Heart left ventricle (tissue), 16 donors: ENCODE measurements around the gene KIAA1958. TPM values are rescaled to one million over a fixed set of nuclear protein-coding genes. Genes with fewer than 3 reads are reported as not detected.

Experiments used
- ATAC-seq, 4 donors: fragments of 200-7000 bp; cut with Tn5 transposase; one replicate each; pipeline ENCODE4 v1.9.1; 2020 to 2022; ENCODE audit warnings: moderate library complexity in 4 of 4, mild to moderate bottlenecking in 3 of 4, moderate number of reproducible peaks in 1 of 4
- DNase-seq, 5 donors: peaks; one replicate each; pipeline ENCODE4 v3.0.0-alpha.2; 2020
- H3K27ac ChIP-seq, 12 donors: fragments of 200-600 bp; sonication (generic) in 4 of 12; one replicate each; pipeline versions ENCODE4 v1.5.0 to v1.8.0; 2016 to 2022; ENCODE audit warnings: mild to moderate bottlenecking in 2 of 12
- H3K27me3 ChIP-seq, 9 donors: fragments of 200-600 bp; sonication (generic) in 2 of 9; one replicate each; pipeline versions ENCODE4 v1.5.1 to v1.8.0; 2016 to 2022; ENCODE audit warnings: mild to moderate bottlenecking in 3 of 9
- H3K36me3 ChIP-seq, 9 donors: fragments of 200-600 bp; sonication (generic) in 2 of 9; one replicate each; pipeline versions ENCODE4 v1.5.0 to v1.8.0; 2018 to 2022; ENCODE audit warnings: mild to moderate bottlenecking in 2 of 9
- H3K4me1 ChIP-seq, 12 donors: fragments of 200-600 bp; sonication (generic) in 4 of 12; one replicate each; pipeline versions ENCODE4 v1.5.0 to v1.8.0; 2016 to 2022; ENCODE audit warnings: mild to moderate bottlenecking in 3 of 12
- H3K4me3 ChIP-seq, 12 donors: fragments of 200-600 bp; sonication (generic) in 4 of 12; one replicate each; pipeline versions ENCODE4 v1.5.0 to v1.8.0; 2017 to 2022; ENCODE audit warnings: mild to moderate bottlenecking in 9 of 12, moderate library complexity in 4 of 12
- H3K9me3 ChIP-seq, 12 donors: fragments of 200-600 bp; sonication (generic) in 4 of 12; one replicate each; pipeline versions ENCODE4 v1.5.0 to v1.8.0; 2016 to 2022; ENCODE audit warnings: mild to moderate bottlenecking in 1 of 12
- CTCF ChIP-seq, 12 donors: fragments of 200-600 bp; sonication (generic) in 4 of 12; IDR thresholded peaks; one replicate each; pipeline versions ENCODE4 v1.5.0 to v1.8.0; 2018 to 2022; ENCODE audit warnings: antibody characterized with exemption in 12 of 12, mild to moderate bottlenecking in 5 of 12
- POLR2A ChIP-seq, 2 donors: fragments of 450-650 bp; IDR thresholded peaks; one replicate each; pipeline ENCODE4 v1.6.1; 2017; ENCODE audit warnings: antibody characterized with exemption in 2 of 2, mild to moderate bottlenecking in 2 of 2, moderate library complexity in 2 of 2
- WGBS, 4 donors: extraction: QIAGEN DNeasy Blood & Tissue Kit in 2 of 4; methylation state at CpG; one replicate each; pipeline versions ENCODE4 v1.1.5 to v1.1.7; 2013 to 2018; 5-methylcytosine and 5-hydroxymethylcytosine counted together
- intact Hi-C, 10 donors: fragments of 100-400 bp; cut with DNase I; formaldehyde crosslinking; loops; one replicate each; pipeline versions ENCODE4 v1.11.1 to v1.14.2; 2022
- polyA plus RNA-seq, 2 donors: library from polyadenylated mRNA; stranded (reverse); fragments of 200-250 nt; gene quantifications; one replicate each; pipeline ENCODE4 v1.2.3, GENCODE V29; 2013
- total RNA-seq, 9 donors: library from RNA; depleted of rRNA in 2 of 9; stranded (reverse); fragments of >200 nt in 2 of 9; fragmentation: NEBNext Ultra II Directional in 3 of 9; extraction: Animal tissue kit (Norgen Biotek cat#: 25700) in 3 of 9; gene quantifications; one replicate each; pipeline versions ENCODE4 v1.1.0 to v1.2.4, GENCODE V29; 2016 to 2023
- donor health status: ischemic (EF 13 %, LVEDD 7.1; RV severe dilation, severe dysfunction).
- donor health status: healthy with polysubstance abuse.
- donor health status: DM: no; HTN: yes; CAD: no.
- donor health status: DM: no; HTN: no; CAD: no.
- donor health status: ischemic (EF 25% LVEDD 6.9; RV normal size, moderate dysfunction).
- donor health status: ischemic (EF 25% LVEDD 5.7; RV mildly dilated, moderate dysfunction).
- donor health status: healthy.
- donor health status: DM: yes; HTN: yes; CAD: no.
- donor health status: ischemic (EF 35%, LVEDD 5.7; RV mildly dilated, moderate dysfunction).
- donor health status: nonischemic (EF 11% LVEDD 7.7; RV severe dilation, severe dysfunction).
- donor health status: DM: yes; HTN: yes; CAD: no.
- donor health status: PGD.
- donor health status: ischemic (EF 29% LVEDD 5.4; RV normal size, mild dysfunction).
- donor health status: nonischemic (EF 23%, LVEDD 6.1; RV moderate dilation, normal function).

Gene KIAA1958
- total and polyA plus RNA-seq, 11 donors: 0.99 to 8.5 (median 5.8) TPM

DNA sequence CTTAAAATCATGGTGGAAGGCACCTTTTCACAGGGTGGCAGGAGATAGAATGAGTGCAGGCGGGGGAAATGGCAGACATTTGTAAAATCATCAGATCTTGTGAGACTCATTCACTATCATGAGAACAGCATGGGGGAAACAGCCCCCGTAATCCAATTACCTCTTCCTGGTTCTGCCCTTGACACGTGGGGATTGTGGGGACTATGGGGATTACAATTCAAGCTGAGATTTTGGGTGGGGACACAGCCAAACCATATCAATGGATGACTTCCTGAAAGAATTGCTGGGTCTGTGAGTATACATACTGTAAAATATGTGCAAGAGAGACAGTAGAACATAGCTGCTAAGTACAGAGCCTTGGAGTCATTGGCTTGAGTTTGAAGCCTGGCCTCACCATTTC, 47.0 kb downstream of the KIAA1958 start:
- no peaks in the 10 kb centered on the region for H3K36me3 ChIP-seq
- WGBS, 4 donors: 73 to 84% (median 77%) methylated on average over 3 of the region's 3 CpGs
- ATAC-seq (no peak), DNase-seq (no peak)
- no peak overlapping the region for H3K27ac ChIP-seq
- no peaks in the 10 kb centered on the region for H3K9me3 ChIP-seq
- TF ChIP-seq POLR2A (IDR thresholded peaks at IDR 0.05) (no peak), CTCF (IDR thresholded peaks at IDR 0.05) (no peak)
- no peaks in the 10 kb centered on the region for H3K27me3 ChIP-seq
- intact Hi-C loops: no loop called here
- H3K4me1 ChIP-seq: peaks cover 0 to 27% (median 6%) of the 10 kb centered on the region in 12 donors
- H3K4me3 ChIP-seq: no peak overlapping the region

DNA sequence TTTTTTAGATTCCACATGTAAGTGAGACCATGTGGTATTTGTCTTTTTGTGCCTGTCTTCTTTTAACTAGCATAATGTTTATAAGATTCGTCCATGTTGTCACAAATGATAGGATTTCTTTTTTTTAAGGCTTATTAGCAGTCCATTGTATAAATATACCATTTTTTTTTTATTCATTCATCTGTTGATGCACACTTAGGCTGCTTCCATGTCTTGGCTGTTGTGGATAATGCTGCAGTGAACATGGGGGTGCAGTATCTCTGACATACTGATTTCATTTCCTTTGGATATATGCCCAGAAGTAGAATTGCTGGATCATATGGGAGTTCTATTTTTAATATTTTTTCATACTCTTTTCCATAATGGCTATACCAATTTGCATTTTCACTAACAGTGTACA, 48.7 kb downstream of the KIAA1958 start:
- TF ChIP-seq POLR2A (IDR thresholded peaks at IDR 0.05) (no peak), CTCF (IDR thresholded peaks at IDR 0.05) (no peak)
- Histone ChIP-seq H3K9me3 (no peaks in the 10 kb centered on the region), H3K36me3 (no peaks in the 10 kb centered on the region), H3K4me3 (no peak overlapping the region), H3K27ac (no peak overlapping the region), H3K4me1 (peaks cover 0 to 27% (median 6%) of the 10 kb centered on the region in 12 donors), H3K27me3 (no peaks in the 10 kb centered on the region)
- 0 to 22% (median 0%) methylated on average over 1 of the region's 1 CpG for WGBS, 4 donors
- ATAC-seq: no peak
- no peak for DNase-seq
- intact Hi-C loops: no loop called here

GRCh38 chr9:112535811-112536210, 49.2 kb downstream of the KIAA1958 start:
- no peak overlapping the region for H3K27ac ChIP-seq
- H3K4me1 ChIP-seq: peaks cover 0 to 24% (median 6%) of the 10 kb centered on the region in 12 donors
- 50 to 67% (median 60%) methylated on average over 1 of the region's 1 CpG for WGBS, 4 donors
- no peak overlapping the region for H3K4me3 ChIP-seq
- DNase-seq (no peak), ATAC-seq (no peak)
- H3K9me3 ChIP-seq: no peaks in the 10 kb centered on the region
- no peaks in the 10 kb centered on the region for H3K27me3 ChIP-seq
- intact Hi-C loops: no loop called here
- TF ChIP-seq POLR2A (IDR thresholded peaks at IDR 0.05): no peak
- no peak for TF ChIP-seq CTCF (IDR thresholded peaks at IDR 0.05)
- no peaks in the 10 kb centered on the region for H3K36me3 ChIP-seq

DNA sequence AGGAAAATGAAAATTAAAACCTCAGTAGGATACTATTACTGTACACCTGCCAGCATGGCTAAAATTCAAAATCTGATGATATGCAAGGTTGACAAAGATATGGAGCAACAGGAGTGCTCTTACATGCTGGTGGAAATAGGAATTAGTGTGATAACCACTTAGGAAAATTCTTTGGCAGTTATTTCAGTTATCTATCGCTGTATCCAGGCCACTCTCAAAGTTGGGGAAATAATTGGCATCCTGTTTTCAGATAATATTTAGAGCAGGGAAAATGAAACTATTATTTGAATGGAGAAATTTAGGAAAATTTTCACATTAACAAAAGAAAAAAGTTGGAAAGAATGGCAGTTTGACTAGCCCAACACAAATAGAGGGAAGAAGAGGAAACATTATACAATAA, 50.9 kb downstream of the KIAA1958 start:
- no peak for ATAC-seq
- peaks cover 0 to 9% (median 0%) of the 10 kb centered on the region in 12 donors for H3K4me1 ChIP-seq
- H3K4me3 ChIP-seq: no peak overlapping the region
- H3K27me3 ChIP-seq: no peaks in the 10 kb centered on the region
- DNase-seq: no peak
- no peak overlapping the region for H3K27ac ChIP-seq
- TF ChIP-seq CTCF (IDR thresholded peaks at IDR 0.05) (no peak), POLR2A (IDR thresholded peaks at IDR 0.05) (no peak)
- no peaks in the 10 kb centered on the region for H3K9me3 ChIP-seq
- no peaks in the 10 kb centered on the region for H3K36me3 ChIP-seq
- intact Hi-C loops: no loop called here
- WGBS, 4 donors: 52 to 64% (median 54%) methylated on average over 1 of the region's 1 CpG
